Astrocyte of the hippocampus (primary cell): Measurements from ENCODE around the gene RAI14.
"Not testable (repeated sequence)": the region's sequence is repeated elsewhere in the genome, so short reads cannot be mapped to it uniquely, and the experiment has no call there.

Experiments used
- DNase-seq: peaks from one replicate; pipeline ENCODE4 v3.0.0; 2011; ENCODE audit warnings: low read depth, low spot score

Gene RAI14

DNA sequence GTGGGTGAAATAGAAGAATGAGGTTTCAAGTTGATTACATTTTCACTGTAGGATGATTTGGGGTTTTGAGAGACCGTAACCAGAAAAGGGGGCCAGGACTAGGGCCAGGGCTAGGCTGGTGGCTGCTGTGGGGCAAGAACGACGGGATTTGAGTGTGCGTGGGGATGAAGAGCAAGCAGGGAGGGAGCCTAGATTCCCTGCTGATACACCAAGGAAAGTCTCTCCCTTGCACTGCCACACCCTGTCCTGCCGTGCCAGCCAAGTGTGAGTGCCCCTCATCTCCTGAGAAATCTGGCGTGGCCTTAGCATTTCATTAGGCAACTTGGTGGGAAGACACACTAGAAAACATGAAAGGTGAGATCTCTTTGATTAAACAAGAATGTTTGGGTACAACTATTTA lies 42.6 kb downstream of the RAI14 start:
- no peak for DNase-seq

DNA sequence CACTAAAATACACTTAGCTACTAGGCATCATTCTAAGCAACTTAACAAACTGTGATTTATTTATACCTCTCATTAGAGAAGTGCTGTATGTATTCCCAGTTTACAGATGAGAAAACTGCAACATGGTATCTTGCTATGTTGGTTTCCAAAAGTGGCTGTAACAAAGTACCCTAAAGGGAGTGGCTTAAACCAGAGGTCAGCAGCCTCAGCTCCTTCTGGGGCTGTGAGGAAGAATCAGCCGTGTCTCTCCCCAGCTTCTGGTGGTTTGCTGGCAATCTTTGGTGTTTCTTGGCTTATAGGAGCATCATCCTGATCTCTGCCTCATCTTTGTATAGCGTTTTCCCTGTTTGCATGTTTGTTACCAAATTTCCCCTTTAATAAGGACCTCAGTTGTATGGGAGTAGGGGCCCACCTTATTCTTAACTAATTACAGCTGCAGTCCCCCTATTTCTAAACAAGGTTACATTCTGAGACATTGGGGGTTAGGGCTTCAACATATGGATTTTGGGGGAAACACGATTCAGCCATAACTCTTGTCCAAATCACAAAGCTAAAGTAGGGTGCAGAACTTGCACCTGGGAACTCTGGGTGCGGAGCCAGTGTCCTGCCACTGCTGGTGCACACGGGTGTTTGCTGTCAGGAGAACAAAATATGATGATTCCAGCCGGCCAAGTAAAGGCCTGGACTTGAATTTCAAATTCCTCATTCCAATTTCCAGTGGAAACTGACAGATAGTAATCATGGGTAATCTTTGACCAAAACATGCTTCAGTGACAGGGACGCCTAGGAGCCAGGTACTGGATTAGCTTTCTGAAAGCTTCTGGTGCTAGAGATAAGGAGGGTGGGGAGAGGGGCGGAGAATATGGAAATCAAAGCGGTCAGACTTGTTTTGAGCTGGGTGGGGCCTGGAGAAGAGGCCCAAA lies 43.3 kb downstream of the RAI14 start:
- DNase-seq, result no peak

DNA sequence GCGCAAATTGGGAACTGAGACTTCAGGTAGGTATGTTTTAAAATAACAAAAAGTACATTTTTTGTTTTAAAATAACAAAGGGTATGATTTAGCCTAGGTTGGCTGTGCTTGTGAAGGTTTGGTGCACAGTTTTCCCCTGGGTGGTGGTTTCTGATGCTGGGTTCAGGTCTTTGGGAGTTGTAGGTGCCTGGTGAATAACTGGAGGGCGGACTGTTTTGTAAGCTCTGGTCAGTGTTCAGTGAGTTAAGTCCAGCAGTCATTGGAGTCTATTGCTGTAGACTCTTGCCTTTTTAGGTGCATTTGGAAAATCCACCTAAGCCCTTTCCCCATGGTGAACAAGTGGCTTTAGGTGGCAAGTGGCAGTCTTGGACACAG lies 43.9 kb downstream of the RAI14 start:
- DNase-seq, result no peak

DNA sequence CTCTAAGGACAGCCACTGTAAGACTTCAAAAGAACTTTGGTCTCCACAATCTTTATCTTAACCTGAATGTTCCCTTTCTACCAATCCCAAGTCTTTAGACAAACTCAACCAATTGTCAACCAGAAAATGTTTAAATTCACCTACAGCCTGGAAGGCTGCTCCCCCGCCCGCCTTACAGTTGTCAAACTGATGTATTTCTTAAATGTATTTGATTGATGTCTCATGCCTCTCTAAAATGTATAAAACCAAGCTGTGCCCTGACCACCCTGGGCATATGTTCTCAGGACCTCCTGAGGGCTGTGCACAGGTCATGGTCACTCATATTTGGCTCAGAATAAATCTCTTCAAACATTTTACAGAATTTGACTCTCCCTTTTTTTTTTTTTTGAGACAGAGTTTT lies 45.3 kb downstream of the RAI14 start:
- not testable (repeated sequence) for DNase-seq

DNA sequence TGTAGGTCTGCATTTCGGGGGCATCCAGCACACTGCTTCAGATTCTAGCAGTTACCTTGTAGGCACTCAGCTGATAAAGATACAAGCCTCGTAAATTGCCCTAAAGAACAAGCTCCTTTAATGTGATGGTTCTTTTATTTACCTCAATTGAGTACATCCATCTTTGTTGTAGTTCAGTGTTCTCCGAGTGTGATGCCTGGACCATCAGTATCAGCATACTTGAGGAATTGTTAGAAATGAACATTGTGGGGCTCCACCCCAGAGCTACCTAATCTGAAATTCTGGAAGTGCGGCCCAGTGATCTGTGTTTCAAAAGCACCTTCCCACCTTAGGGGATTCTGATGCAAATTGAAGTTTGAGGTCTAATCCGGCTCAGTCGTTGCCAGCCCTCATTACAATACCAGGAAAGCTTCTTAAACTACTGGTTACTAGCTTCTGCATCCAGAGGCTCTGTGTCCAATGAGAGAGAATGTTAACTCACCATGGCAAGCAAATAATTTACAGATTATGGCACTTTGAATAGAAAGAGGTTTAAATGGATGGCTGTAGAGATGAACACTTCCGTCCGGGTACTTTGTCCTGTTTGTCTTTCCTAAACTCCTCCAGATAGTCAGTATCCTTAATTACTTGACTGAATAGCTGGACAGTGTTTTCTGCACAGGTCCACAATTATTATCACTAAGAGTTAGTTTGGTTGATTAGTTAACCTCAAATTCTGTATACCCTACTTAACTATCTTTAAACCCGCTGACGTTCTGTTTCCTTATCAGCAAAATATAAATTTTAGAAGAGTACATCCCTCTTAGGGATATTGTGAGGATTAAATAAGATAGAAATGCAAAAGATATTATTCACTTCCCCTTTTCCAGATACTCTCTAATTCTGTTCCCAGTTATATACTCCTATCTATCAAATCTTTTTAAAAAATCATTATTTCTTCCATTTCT lies 47.9 kb downstream of the RAI14 start:
- DNase-seq, result no peak

DNA sequence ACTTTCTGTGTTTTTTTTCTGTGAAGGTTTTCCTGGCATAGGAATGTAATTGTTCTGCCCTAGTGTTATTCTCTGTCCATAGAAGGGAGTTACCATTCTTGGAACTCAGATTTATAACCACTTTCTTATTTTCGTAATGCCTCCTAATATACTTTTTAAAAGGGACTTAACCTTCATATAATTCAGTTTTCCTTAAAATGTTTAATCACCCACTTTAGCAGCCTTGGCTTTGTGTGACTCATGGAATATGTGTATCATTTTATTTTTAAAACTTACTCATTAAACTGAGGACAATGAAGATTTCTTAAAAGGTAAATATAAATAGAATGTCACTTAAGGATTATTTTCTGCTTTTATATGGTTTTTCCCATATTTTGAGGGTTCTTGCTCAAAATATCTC lies 50.0 kb downstream of the RAI14 start:
- DNase-seq, result no peak

DNA sequence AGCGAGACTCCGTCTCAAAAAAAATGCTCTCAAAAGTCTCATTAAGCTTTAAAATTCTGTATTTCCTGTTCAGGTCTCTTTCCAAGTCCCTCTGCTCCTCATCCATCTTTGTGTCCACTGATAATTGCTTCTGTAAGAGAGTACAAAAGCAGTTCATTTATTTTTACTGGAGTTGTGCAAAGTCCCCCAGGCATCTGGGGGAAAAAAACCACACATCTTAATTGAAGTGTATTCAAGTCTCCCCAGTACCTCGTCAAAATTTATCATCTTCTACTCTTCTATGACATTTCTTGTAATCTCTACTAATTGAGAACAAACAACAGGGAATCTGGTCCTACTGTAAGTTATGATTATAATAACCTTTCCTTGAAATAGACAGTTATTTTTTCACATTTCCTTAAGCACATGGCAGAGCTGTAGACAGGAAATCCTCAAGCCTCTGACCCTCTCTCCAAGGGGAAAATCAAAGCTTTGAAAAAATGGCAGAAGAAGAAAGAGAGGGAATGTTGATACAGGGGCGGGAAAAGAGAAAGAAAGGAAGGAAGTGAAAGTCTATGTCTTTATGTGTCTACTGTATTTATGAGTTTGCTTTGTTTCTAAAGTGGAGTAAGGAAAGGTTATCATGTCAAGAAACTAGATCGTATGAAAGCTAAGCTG lies 51.5 kb downstream of the RAI14 start:
- DNase-seq, result no peak

DNA sequence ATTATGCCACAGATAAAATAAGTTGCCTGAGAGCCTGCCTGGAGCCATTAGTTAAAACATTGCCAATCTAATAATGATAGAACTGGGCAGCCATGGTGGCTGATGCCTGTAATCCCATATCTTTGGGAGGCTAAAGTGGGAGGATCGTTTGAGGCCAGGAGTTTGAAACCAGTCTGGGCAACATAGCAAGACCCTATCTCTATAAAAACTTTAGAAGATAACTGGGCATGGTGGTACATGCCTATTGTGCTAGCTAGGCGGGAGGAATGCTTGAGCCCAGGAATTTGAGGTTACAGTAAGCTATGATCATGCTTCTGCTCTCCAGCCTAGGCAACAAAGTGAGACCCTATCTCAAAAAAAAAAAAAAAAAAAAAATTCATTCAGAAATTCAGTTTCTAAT lies 52.6 kb downstream of the RAI14 start:
- DNase-seq, result no peak

DNA sequence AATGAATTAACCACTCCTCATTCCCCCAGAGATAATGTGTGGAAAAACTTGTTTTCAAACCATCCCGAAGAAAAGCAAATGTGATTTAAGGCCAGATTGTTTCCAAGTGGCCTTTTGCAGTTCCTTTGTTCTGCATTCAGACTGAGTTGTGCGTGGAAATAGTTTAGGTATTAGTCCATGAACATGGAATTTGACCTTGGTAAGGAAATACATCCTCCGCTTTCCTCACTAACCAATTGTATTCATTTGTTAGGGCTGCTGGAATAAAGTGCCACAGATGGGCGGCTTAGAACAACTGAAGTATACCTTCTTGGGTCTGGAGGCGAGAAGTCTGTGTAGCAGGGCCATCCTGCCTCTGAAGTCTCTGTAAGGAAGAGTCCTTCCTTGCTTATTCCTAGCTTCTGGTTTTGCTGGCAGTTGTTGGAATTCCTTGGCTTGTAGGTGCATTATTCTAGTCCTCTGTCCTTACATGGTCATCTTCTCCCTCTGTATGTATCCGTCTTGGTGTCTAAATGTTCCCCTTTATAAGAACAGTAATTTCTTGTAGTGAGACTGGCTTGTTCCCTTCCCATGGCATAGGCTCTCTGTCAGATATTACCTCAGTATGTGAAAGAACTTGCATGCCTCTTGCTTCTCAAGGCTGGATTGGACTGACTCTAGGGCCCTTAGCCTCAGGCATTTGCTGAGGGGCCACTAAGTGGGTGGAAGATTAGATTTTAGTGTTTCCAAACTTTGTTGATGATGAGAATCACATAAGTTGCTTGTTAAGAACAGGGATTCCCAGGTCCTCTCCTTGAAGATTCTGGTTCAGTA lies 53.9 kb downstream of the RAI14 start:
- peak; percentile 94 for DNase-seq

DNA sequence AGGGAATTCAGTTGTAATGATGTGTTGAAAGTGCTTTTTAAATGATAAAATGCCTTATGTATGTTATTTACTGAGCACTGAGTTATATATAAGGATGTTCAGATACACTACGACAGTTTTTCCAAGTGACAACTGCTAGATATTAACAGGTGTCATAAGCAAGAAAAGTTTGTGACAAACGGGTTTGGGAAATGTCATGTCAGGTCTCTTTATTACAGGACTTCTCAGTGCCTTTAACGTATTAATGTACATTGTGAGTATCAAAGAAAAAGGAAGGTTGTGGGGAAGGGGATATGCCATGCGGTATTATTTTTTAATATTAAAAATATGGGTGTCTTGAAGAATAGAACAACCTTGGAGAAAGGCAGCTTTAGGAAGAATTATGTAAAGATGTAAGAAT lies 56.4 kb downstream of the RAI14 start:
- DNase-seq, result no peak

DNA sequence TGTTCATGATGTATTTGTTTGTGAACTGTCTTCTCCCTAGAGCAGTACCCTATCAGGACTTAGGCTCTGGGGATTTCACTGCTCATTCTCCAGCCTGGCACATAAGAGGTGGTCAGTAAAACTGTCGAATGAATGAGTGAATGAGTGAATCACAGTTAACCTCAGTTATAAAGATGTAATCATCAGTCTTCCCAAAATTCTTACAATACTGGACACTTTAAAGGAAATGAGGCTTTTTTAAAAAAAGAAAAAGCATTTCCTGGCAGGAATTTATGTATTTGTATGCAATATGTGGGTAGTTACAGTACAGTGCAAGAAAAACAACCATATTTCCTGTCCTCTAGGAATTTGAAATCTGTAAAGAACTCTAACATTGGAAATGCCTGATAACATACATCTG lies 59.6 kb downstream of the RAI14 start:
- no peak for DNase-seq

DNA sequence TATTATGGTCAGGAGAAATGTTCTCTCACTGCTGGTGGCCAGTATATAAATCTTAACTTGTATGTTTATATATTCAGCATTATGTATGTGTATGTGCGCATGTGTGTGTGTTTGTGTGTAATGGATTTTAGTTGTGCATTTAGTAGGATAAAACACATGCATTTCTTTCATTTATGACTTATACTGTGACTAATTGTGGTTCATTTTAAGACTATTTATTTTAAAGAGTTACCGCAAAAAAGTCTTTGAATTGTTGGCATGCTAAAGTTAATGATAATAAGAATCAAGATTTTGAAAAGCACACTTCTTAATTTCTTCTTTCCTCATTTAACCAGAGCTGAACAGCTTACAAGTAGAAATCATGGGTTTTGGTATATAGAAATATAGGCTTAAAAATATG lies 60.9 kb downstream of the RAI14 start:
- no peak for DNase-seq

DNA sequence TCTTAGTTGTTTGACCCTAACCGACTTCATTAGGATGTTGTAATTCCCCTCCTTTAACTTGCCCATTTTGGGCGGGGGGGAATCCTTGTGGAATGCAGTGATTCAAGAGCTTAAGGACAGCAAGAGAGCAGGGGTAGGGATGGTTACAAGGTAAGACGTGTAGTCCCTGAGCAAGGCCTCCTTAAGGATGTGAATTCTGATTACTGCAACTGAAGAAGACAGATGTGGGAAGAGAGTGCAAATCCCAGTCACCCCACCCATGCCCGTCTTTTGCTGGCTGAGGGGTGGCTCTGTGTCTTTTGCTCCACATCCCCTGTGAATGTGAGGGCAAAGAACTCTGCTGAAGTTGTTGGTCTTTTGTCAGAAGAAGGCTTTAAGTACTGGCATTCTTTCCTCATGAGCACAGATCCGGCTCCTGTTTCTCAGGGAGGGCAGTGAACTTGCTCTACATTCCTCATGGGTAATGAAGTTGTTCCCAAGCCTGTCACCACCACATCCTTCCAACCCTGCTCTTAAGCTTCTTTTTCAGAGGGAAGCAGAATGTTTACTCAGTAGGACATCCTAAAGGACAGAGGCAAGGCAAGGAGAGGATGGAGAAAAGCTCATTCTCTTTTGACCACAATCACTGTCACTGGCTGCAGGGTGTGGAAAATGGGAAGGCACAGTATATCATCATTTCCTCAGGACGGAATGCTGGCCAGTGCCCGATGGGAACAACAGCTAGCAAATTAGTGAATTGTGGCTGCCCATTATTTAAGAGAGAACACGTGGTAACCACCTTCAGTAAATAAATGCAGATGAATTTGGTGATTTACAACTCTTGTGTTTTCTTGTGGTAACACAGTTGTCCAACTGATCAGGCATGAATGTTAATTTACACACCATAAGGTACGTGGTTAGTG lies 61.5 kb downstream of the RAI14 start:
- peak; percentile 97 for DNase-seq

DNA sequence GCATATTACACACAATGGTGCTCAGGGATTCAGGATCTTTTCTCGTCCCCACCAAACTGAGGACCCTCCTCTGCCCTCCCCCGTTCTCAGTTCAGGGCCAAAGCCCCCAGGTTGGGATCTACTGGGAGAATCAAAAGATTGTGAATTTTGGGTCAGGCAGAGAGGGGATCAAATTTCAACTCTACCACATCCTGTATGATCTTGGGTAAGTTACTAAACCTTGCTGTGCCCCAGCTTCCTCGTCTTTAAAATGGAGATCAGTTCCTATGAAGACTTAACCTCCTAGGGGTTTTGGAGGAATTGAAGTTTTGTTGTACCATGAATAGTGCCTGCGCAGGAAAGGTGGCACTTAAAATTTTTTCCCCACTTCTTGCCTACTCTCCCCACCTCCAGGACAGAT lies 62.4 kb downstream of the RAI14 start:
- no peak for DNase-seq

DNA sequence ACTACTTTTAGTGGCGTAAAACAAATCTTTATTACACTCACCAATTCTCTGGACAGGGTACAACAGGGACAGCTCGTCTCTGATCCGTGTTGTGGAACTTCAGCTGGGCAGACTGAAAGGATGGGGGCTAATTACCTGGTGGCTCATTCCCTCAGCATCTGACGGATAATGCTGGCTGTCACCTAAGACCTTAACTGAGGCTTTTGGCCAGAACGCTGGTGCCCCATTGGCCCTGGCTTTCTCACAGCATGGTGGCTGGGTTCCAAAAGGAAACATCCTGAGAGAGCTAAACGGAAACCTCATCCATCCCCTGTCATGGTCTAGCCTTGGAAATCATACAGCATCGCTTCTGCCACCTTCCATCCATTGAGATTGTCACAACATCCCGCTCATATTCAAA lies 62.9 kb downstream of the RAI14 start:
- no peak for DNase-seq

DNA sequence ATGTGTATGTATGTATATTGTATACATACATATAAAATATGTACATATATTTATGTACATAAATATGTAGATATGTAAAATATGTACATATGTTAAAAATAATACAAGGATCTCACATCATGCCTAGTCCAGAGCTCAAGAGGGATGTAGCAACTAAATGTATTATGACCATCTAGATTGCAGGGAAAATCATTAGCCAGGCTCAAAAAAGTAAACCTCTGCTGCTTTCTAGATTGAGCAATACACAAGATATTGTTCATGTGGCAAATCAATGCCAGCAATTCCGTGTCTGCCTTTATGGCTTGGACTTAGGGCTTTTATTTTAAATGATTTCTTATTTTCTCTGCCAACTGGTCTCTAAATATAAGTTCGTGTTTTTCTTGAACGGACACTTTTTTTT lies 65.2 kb downstream of the RAI14 start:
- DNase-seq, result no peak

DNA sequence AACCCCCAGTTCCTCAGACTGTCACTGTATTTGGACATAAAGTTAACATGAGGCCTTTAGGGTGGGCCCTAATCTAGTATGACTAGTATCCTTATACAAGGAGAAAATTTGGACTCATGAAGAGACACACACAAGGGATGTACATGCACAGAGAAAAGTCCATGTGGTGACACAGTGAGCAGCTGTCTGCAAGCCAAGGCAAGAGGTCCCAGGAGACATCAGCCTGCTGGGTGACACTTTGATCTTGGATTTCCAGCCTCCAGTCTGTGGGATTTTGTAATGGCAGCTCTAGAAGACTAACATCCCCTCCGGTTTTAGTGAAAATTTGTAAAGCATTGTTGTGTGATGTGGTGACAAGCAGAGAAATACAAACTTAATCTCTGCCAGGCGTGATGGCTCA lies 66.1 kb downstream of the RAI14 start:
- no peak for DNase-seq

DNA sequence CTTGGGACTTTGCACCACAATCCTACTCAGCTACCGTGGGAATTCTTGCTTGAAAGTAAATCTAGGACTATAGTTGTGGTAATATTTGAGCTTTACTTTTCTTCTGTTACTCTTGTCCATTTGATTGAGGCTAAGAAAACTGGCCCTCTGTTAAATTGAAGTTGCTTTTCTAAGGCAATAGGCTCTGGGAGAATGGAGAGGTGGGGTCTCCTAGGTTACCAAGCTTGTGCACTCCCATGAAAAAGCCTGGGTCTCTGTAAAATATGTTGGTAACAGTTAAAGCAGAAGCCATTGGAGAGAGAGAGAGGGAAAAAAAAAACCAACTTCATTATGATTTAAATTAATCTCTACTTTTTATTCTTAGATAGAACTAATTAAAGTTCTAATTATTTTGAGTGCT lies 68.6 kb downstream of the RAI14 start:
- DNase-seq, result no peak

DNA sequence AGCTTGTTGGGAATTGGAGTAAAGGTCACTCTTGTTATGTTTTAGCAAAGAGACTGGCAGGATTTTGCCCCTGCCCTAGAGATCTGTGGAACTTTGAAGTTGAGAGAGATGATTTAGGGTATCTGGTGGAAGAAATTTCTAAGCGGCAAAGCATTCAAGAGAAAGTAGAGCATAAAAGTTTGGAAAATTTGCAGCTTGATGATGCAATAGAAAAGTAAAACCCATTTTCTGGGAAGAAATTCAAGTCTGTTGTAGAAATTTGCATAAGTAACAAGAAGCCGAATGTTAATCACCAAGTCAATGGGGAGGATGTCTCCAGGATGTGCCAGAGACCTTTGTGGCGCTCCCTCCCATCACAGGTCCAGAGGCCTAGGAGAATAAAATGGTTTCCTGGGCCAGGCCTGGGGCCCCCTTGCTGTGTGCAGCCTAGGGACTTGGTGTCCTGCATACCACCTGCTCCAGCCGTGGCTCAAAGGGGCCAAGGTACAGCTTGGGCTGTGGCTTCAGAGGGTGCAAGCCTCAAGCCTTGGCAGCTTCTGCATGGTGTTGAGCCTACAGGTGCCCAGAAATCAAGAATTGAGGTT lies 71.1 kb downstream of the RAI14 start:
- not testable (repeated sequence) for DNase-seq

DNA sequence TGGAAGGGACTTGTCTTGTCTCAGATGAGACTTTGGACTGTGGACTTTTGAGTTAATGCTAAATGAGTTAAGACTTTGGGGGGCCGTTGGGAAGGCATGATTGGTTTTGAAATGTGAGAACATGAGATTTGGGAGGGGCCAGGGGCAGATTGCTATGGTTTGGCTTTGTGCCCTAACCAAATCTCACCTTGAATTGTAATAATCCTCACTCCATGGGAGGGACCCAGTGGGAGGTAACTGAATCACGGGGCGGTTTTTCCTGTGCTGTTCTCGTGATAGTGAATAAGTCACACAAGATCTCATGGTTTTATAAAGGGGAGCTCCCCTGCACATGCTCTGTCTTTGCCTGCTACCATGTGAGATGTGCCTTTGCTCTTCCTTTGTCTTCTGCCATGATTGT lies 72.1 kb downstream of the RAI14 start:
- no peak for DNase-seq
